ENCODE results near the gene SHISA2. TPM values are rescaled to one million over a fixed set of nuclear protein-coding genes. Genes with fewer than 3 reads are reported as not detected.

Gene SHISA2
- total and polyA plus RNA-seq, 4 donors = 0.68 to 20.1 (median 8.8) TPM

DNA sequence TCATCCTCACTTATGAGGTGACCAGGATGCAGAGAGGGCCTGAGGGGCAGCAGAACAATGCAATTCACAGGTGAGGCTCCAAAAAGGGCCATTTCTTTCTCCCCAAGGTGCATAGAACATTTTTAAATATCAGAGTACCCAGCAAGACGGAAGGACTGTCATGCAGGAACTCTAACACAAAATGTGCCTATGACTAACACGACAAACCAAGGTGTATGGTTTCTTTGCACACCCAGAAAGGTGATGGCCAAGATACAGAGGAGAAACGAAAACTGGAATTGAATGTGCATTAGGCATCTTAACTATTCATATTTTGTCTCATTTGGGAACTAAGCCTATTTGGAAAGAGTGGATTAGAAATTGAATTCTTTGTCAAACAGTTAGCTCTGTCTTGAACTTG is 29.9 kb downstream of the SHISA2 start:
- TF ChIP-seq, protein P1, sequence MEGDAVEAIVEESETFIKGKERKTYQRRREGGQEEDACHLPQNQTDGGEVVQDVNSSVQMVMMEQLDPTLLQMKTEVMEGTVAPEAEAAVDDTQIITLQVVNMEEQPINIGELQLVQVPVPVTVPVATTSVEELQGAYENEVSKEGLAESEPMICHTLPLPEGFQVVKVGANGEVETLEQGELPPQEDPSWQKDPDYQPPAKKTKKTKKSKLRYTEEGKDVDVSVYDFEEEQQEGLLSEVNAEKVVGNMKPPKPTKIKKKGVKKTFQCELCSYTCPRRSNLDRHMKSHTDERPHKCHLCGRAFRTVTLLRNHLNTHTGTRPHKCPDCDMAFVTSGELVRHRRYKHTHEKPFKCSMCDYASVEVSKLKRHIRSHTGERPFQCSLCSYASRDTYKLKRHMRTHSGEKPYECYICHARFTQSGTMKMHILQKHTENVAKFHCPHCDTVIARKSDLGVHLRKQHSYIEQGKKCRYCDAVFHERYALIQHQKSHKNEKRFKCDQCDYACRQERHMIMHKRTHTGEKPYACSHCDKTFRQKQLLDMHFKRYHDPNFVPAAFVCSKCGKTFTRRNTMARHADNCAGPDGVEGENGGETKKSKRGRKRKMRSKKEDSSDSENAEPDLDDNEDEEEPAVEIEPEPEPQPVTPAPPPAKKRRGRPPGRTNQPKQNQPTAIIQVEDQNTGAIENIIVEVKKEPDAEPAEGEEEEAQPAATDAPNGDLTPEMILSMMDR (IDR thresholded peaks at IDR 0.05; ENCODE audit: control extremely low read depth, extremely low read depth) = no peak
- Histone ChIP-seq H3K36me3 (ENCODE audit: control insufficient read depth in 4 of 4, insufficient read depth in 4 of 4, low read length in 4 of 4) (peaks cover 0 to 9% (median 4%) of the 10 kb centered on the region in 4 donors), H3K4me1 (ENCODE audit: control insufficient read depth in 5 of 5, insufficient read depth in 5 of 5, low read length in 5 of 5) (peaks cover 6 to 68% (median 36%) of the 10 kb centered on the region in 5 donors), H3K9ac (ENCODE audit: insufficient read depth in 1 of 2, low read length in 2 of 2) (no peak overlapping the region), H3K4me3 (no peak overlapping the region), H3K27ac (ENCODE audit: low read depth in 1 of 2, low read length in 1 of 2) (no peak overlapping the region), H3K9me3 (ENCODE audit: control insufficient read depth in 4 of 4, insufficient read depth in 3 of 4, low read length in 3 of 4) (no peaks in the 10 kb centered on the region), H3K27me3 (ENCODE audit: control insufficient read depth in 3 of 3, insufficient read depth in 3 of 3, low read length in 2 of 3) (no peaks in the 10 kb centered on the region)
- DNase-seq = no peak
- ATAC-seq (ENCODE audit: insufficient read depth, low FRiP score) = no peak
- WGBS, 2 donors = 83 to 89% methylated on average over 3 of the region's 3 CpGs

DNA sequence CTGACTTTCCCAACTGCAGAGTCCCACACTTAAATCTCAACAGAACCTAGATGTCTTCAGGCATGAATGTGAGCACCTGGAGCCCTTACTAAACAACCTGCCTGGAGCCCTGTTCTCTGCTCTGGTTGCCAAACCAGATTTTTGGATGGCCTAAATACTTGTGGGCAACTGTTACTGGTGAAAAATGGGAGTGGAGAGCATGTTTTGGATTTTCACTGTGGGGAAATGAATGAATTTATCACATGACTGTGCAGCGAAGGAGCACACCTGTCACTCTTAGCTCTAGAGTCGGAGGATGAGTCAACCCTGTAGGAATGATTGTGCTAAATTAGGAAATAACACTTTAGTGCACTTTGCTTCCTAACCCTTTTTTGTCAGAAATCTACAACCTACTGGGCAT is 30.3 kb downstream of the SHISA2 start:
- DNase-seq (no peak), ATAC-seq (ENCODE audit: insufficient read depth, low FRiP score) (no peak)
- TF ChIP-seq, protein P1 (IDR thresholded peaks at IDR 0.05; ENCODE audit: control extremely low read depth, extremely low read depth) = no peak
- H3K9me3 ChIP-seq (ENCODE audit: control insufficient read depth in 4 of 4, insufficient read depth in 3 of 4, low read length in 3 of 4) = no peaks in the 10 kb centered on the region
- no peak overlapping the region for H3K27ac ChIP-seq (ENCODE audit: low read depth in 1 of 2, low read length in 1 of 2)
- no peak overlapping the region for H3K4me3 ChIP-seq
- H3K4me1 ChIP-seq (ENCODE audit: control insufficient read depth in 5 of 5, insufficient read depth in 5 of 5, low read length in 5 of 5) = peaks cover 6 to 70% (median 36%) of the 10 kb centered on the region in 5 donors
- WGBS, 2 donors = 61 to 80% methylated on average over 2 of the region's 2 CpGs
- no peaks in the 10 kb centered on the region for H3K27me3 ChIP-seq (ENCODE audit: control insufficient read depth in 3 of 3, insufficient read depth in 3 of 3, low read length in 2 of 3)
- peaks cover 0 to 9% (median 4%) of the 10 kb centered on the region in 4 donors for H3K36me3 ChIP-seq (ENCODE audit: control insufficient read depth in 4 of 4, insufficient read depth in 4 of 4, low read length in 4 of 4)
- H3K9ac ChIP-seq (ENCODE audit: insufficient read depth in 1 of 2, low read length in 2 of 2) = no peak overlapping the region

DNA sequence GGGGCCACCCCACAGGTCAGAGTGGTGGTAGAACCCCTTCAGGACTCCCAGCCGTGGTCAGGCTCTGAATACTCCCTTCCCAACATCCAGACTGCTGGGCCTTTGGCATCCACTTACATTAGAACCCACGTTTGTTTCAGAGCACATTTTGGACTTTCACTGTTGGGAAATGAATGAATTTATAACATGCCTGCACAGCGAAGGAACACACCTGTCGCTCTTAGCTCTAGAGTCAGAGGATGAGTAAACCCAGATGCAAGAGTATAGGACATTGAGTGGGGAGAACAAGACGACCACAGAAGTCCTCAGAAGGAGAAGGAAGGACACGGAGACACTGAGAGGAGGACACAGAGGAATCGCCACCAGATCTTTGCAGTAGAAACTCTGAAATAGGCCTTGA is 30.9 kb downstream of the SHISA2 start:
- Histone ChIP-seq H3K9ac (ENCODE audit: insufficient read depth in 1 of 2, low read length in 2 of 2) (no peak overlapping the region), H3K4me1 (ENCODE audit: control insufficient read depth in 5 of 5, insufficient read depth in 5 of 5, low read length in 5 of 5) (peaks cover 6 to 70% (median 42%) of the 10 kb centered on the region in 5 donors), H3K36me3 (ENCODE audit: control insufficient read depth in 4 of 4, insufficient read depth in 4 of 4, low read length in 4 of 4) (peaks cover 0 to 9% (median 4%) of the 10 kb centered on the region in 4 donors), H3K9me3 (ENCODE audit: control insufficient read depth in 4 of 4, insufficient read depth in 3 of 4, low read length in 3 of 4) (no peaks in the 10 kb centered on the region), H3K27me3 (ENCODE audit: control insufficient read depth in 3 of 3, insufficient read depth in 3 of 3, low read length in 2 of 3) (no peaks in the 10 kb centered on the region), H3K27ac (ENCODE audit: low read depth in 1 of 2, low read length in 1 of 2) (no peak overlapping the region), H3K4me3 (no peak overlapping the region)
- TF ChIP-seq, protein P1 (IDR thresholded peaks at IDR 0.05; ENCODE audit: control extremely low read depth, extremely low read depth) = no peak
- DNase-seq (no peak), ATAC-seq (ENCODE audit: insufficient read depth, low FRiP score) (no peak)
- 84 to 90% methylated on average over 7 of the region's 7 CpGs for WGBS, 2 donors
